Fibroblast of skin of left biceps (primary cell): ENCODE results near the gene TCOF1.

ENCODE experiments used
- DNase-seq, 2 experiments: peaks; one replicate each; pipeline ENCODE4 v3.0.0-alpha.2; 2013; ENCODE audit warnings: low read depth in 2 of 2

TCOF1 gene

DNA sequence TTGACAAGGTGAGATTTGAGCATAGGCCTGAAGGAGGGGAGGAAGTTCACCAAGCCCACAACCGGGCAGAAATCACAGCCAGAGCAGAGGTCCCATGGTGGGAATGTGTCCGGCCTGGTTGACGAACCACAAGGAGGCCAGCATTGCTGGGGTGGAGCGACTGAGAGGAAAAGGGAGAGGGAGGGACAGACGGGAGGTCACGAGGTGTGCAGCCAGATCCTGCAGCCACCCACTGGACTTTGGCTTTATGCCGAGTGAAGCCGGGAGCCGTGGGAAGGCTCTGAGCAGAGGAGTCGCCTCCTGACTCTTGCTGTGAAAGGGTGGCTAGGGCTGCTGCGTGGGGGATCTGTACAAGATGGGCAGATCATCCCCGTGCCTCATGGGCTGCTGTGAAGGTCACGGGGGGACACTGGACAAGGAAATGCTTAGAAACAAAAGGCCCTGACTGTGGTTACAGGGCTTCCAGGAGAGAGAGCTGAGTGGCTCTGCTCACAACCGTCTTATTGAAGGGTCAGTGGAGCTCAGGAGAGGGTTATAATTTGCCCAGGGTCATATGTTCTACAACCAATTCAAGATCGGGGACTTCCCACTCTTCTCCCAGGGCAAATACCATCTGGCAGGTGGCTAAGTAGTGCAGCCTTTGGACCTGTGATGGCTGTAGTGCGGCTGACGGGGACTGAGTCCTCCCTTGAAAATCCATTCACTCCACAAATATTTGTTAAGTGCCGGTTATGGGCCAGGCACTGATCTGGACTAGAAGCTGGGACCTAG, 70.8 kb downstream of the TCOF1 start:
- DNase-seq: no peak

DNA sequence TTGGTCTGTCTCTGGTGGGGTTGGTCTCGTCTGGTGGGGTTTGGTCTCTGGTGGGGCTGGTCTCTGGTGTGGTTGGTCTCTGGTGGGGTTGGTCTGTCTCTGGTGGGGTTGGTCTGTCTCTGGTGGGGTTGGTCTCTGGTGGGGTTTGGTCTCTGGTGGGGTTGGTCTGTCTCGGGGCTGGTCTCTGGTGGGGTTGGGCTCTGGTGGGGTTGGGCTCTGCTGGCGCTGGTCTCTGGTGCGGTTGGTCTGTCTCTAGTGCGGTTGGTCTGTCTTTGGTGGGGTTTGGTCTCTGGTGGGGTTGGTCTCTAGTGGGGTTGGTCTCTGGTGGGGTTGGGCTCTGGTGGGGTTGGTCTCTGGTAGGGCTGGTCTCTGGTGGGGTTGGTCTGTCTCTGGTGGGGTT, 71.5 kb downstream of the TCOF1 start:
- DNase-seq: no peak

DNA sequence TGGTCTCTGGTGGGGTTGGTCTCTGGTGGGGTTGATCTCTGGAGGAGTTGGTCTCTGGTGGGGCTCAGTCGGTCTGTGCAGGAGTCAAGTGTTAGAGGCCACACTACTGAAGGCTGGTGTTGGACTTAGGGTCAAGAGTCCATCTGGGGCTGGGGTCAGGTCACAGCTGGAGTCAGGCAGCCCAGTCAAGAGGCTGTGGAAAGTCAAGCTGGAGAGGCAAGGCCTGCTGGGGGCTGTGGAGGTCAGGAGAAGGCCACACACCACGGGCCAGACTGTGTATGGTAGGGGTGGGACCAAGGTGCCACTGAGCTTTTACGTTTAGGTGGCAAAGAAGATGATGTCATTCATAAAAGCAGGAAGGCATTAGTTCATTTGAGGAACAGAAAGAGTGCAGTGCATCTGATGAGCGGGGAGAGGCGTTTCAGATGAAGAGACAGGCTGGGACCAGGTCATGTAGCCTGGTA, 71.9 kb downstream of the TCOF1 start:
- DNase-seq: no peak

DNA sequence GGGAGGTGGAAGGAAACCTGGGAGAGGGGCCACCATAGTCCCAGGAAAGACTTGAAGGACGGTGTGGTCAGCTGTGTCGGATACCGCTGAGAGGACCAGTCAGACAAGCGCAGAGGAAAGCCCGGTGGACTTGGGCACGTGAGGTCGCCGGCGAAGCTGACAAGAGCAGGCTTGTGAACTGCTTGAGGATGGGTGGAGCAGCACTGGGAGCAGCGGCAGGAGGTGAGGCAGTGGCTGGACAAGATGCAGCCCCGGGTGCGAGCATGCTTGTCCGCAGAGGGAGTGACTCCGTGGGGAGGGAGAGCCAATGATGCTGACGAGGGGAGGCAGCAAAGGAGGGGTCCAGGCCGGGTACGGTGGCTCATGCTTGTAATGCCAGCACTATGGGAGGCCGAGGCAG, 73.6 kb downstream of the TCOF1 start:
- no peak for DNase-seq

DNA sequence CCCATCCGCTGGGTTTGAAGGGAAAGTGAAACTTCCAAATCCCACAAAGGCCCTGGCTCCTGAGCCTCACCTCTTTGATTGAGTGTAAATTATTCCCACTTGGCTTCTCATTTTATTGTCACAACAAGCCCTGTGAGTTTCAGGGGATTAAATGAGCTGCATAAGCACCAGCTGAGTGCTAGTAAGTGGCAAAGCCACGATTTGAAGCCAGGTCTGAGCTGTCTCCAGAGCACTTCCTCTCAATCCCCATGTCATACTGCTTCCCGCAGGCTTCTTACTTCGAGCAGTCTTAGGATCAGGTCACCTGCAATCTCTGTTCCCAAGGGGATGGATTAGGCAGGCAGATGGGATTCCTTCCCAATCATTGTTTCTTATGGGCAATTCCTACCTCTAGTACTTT, 74.1 kb downstream of the TCOF1 start:
- no peak for DNase-seq

DNA sequence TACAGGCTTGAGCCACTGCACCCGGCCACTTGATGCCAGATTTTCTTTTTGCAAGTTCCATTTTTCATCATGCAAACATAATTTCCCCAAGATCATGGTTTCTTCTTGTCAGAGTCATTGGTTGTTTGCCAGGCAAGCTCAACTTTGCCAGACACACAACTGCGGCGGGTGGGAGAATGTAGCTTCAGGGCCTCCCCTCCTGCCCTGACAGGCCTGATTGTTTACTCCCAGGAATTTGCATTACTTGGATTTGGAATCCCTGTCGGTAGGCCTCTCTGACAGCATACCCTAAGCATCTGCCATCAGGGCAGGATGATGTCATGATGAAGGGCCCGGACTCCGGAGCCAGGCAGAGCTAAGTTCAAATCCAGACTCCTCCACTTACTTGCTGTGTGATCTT, 77.0 kb downstream of the TCOF1 start:
- peak; percentile 61 to 69 for DNase-seq

DNA sequence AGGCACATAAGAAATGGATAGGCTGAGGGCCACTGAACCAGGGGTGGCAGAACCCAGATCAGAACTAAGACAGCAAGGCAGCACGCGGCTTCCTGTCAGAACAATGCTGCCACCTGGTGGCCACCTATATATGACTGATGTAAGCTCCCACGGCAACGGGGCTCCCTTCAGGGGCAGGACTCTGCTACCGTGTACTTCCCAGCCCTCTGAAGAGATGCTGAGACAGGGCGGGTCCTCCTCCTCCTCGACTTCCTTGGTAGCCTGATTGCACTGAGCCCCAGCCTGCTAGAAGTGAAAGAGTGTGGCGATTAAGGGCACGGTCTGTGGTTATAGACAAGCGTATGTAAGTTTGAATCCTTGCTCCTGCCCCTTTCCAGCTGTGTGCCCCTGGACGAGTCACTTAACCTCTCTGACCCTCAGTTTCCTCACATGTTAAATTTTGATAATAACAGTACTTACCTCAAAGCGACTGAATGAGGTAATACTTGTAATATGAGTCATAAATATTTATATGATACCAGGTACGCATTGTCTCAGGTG, 78.7 kb downstream of the TCOF1 start:
- DNase-seq: peak; percentile 46 to 47

DNA sequence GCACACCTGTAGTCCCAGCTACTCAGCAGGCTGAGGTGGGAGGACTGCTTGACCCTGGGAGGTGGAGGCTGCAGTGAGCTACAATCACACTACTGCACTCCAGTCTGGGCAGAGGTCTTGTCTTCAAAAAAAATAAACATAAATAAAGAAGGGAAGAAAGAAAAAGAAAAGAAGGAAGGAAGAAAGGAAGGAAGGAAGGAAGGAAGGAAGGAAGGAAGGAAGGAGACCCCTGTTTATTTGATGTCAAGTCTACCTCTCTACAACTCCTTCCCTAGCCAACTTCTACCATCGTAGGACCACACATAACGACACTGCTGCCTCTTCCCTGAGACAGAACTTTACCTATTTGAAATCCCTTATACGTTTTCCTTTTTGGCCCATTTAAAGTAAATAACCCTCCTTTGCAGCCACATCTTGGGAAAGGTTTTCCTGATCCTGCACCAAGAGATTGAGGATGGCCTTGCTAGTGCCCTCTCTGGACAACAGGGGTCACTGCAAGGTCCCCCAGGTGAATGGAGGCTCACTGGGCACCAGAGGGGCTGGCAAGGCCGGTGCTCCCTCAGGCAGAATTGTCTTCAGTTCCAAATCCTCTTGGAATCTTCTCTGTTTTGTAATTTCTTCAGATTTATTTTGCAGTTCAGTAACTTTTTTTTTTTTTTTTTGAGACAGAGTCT, 81.5 kb downstream of the TCOF1 start:
- DNase-seq: no peak

DNA sequence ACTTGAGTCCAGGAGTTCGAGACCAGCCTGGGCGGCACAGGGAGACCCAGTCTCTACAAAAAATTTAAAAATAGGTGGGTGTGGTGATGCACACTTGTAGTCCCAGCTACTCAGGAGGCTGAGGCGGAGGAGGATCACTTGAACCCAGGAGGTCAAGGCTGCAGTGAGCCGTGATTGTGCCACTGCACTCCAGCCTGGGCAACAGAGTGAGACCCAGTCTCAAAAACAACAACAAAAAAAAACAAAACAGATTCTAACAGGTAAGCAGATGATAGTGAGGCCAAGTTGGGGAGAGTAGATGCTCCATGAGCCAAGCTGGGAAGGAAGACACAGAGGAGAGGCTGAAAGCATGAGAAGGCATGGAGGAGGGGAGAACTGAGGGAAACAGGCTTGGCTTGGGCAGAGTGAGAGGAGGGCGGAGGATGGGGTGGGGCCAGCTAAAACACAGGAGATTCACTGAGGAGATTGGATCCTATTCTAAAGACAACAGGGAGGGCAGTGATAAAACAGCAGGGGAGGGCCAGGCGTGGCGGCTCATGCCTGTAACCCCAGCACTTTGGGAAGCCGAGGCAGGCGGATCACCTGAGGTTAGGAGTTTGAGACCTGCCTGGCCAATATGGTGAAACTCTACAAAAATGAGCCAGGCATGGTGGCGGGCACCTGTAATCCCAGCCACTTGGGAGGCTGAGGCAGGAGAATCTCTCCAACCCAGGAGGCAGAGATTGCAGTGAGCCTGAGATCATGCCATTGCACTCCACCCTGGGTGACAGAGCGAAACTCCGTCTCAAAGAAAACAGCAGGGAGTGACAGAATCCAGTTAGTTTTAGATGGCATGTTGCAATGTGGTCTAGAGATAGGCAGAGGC, 83.7 kb downstream of the TCOF1 start:
- no peak for DNase-seq

DNA sequence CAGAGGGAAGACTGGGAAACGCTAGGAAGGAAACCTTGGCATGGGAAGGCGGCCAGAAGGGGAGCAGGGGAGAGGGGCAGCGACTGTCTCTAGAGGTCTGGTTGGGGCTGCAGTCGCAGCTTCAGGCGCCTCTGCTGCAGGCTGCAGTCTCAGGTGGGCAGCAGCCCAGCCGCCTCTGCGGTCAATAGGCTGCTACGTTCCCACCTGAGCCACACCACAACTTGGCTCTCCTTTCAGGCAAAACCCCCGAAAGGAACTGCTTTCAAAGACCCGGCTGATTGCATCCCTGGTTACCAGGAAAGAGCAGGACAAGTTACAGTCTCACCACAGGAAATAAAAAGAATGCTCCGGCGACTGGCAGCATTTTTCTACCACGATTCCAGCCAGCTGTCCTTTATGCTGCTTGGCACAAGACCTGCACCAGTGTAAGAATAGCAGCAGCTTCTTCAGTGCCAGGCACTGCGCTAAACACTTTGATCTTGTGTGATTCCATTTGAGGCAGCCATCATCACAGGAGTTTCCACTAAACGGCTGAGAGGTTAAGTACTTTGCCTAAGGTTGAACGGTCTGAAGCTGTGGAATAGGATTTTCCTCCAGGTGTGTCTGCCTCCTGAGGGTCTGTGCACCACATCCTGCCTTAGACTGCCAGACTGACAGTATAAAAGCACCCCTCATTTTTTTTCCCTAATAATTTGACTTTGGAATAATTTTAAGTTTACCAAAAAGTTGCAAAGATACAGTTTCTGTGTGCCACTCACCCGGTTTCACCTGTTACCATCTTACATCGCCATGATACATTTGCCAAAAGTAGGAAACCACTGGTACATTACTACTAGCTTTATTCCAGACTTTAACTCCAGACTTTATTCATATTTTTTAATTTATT, 84.6 kb downstream of the TCOF1 start:
- no peak for DNase-seq

DNA sequence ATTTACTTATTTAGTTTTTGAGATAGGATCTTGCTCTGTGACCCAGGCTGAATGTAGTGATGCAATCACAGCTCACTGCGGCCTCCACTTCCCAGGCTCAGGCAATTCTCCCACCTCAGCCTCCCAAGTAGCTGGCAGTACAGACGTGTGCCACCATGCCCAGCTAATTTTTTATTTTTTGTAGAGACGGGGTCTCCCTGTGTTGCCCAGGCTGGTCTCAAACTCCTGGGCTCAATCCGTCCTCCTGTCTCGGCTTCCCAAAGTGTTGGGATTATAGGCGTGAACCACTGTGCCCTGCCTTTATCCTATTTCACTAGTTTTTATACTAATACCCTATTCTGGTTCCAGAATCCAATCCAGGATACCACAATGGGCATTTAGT, 85.2 kb downstream of the TCOF1 start:
- no peak for DNase-seq

DNA sequence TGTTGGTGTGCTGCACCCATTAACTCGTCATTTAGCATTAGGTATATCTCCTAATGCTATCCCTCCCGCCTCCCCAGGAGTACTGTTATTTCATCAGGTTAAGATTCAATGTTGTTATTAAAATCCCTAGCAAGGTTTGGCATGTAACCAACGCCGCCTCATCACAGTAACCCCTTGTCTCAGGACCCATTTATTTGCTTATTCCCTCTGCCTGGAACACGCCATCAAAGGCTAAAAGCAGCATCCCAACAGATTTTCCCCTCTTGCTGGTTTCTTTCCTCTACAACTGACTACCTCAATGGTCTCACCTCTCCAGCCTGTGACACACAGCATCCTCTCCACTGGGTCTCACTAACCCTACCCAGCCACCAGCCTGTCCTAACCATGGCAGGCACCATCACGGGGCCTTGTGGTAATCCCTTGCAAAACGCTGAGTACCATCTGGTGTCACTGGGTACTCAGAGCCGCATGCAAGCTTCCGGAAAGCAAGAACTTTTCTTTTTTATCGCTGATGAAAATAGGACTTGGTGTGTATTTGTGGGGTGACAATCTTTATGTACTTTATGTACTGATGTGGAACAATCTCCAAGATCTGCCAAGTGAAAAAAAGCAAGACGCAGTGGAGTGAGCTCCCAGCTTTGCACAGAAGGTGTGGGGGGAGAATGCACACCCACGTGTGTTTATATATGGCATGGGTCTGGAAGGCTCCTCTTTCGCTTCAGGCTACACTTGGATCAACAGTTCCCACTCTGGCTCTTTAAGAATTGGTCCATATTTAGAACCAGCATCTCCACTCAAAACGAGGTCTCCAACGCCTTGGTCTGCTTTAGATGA, 86.0 kb downstream of the TCOF1 start:
- no peak for DNase-seq

DNA sequence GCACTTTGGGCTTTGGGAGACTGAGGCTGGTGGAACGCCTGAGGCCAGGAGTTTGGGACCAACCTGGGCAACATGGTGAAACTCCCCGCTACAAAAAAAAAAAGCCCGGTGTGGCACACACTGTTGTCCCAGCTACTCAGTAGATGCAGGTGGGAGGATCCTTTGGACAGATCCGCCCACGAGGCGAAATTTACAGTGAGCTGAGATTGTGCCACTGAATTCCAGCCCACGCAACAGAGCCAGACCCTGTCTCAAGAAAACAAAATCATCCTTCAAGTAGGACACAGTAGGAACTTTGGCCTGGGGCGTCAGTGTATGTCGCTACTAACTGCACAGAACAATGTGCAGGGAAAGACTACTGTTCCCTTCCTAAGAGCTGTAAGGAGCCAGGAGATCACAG, 87.3 kb downstream of the TCOF1 start:
- DNase-seq: no peak

DNA sequence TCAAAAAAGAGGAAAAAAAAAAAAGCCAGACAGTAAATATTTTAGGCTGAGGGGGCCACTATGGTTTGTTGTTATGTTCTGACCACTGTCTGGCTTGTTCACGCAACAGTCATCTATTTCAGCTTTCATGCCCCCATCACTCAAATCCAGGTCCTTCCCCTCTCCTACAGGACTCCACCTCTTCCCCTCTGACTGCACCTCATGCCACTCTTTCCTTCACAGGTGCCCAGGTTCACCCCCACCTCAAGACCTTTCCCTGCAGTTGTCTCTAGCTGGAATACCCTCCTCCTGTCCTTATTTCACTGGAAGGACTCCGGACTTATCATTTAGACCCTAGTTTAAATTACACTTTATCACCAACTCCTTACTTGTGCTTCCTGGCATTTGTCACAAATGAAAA, 88.6 kb downstream of the TCOF1 start:
- DNase-seq: no peak

DNA sequence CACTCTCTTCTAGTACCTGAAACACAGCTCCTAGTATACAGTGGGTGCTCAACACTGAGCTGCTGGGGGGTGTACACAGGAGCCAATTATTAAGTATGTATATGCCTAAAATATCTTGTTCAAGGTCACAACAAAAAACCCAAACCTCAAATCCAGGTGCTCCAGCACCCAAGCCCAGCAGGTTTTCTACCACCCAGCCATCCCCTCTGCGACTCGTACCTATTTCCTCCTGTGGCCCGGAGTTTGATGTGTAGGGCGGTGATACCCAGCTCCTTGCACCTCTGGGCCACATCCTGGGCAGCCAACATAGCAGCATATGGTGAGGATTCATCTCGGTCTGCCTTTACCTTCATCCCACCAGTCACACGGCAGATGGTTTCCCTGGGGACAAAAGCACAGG, 89.1 kb downstream of the TCOF1 start:
- DNase-seq: no peak

DNA sequence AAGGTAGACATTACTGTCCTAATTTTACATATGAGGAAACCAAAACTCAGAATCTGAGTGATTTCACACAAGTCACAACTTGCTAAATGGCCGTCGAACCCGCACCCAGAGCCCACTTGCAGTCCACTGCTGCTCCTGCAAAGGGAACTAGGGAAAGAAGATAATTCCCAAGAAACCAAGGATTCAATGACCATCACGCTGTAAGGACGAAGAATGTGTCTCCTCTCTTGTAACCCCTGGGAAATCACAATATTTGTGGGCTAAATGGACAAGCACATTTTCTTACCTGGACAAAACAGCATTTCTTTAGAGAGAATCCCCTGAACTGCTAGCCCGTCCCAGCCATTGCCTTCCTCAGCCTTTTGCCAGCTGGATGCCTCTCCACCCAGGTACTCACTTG, 89.7 kb downstream of the TCOF1 start:
- DNase-seq: no peak

DNA sequence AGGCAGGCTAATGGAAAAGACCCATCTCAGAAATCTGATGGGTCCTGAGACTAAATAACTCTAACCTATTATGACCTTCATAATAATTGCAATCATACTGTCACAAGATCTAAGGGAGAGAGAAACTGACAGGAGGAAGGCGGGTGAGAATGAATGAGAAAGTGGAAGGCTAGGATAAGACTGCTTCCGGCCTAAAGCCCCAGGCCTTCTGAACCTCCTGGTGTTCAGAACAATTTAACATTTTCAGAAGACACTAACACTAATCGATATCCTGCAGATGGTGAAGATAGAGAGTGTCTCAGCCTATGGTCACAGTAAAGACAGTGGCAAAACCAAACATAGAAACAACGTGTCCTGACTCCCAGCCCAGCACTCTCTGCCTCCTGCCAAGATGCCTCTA, 90.8 kb downstream of the TCOF1 start:
- DNase-seq: no peak

DNA sequence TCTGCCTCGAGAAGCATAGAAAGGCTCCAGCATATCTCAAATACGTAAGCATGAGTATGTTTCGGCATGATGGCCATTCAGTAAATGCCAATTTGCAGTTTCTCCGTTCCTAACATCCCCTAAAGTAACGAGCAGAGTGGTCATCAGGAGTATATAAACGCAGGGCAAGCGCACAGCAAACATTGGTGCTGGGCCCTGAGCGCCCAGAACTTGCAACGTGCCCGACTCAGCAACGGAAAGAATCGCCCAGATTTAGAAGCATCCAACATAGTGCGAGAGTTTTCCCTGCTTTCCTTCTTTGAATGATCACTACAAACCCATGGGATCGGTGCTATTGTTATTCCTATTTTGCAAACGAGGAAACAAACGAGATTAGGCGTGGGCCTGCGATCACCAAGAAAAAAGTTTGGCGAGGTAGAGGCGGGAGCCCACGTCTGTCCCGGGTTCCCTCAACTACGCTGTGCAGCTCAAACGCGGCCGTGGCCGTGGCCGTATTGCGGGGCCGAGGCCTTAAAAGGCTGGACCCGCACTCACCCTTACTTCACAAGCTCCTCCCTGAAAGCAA, 91.5 kb downstream of the TCOF1 start:
- DNase-seq: no peak
